Smooth muscle cell (in vitro differentiated cells): ENCODE data around the gene SLC36A2. TPM values are rescaled to one million over a fixed set of nuclear protein-coding genes. Genes with fewer than 3 reads are reported as not detected.

Experiments used
- DNase-seq: peaks from one replicate; lab custom pipeline; 2025; ENCODE audit not compliant: unreplicated experiment; lab: John Stamatoyannopoulos, UW
- H2AFZ ChIP-seq: fragments of 200-600 bp; sonication (generic); 2 replicates; pipeline ENCODE4 v1.6.0; 2016; ENCODE audit warnings: antibody characterized with exemption, low read depth, mild to moderate bottlenecking
- H3F3A ChIP-seq: fragments of 200-600 bp; sonication (generic); 2 replicates; pipeline ENCODE4 v1.6.0; 2017; ENCODE audit warnings: antibody characterized with exemption, low read depth
- H3K27ac ChIP-seq: fragments of 200-600 bp; sonication (generic); 2 replicates; pipeline ENCODE4 v1.5.1; 2016; ENCODE audit warnings: low read depth, mild to moderate bottlenecking
- H3K27me3 ChIP-seq: fragments of 200-600 bp; sonication (generic); 2 replicates; pipeline ENCODE4 v1.6.1; 2016; ENCODE audit warnings: low read depth, mild to moderate bottlenecking
- H3K36me3 ChIP-seq: fragments of 200-600 bp; sonication (generic); 2 replicates; pipeline ENCODE4 v1.5.1; 2016; ENCODE audit warnings: low read depth
- H3K4me1 ChIP-seq: fragments of 200-600 bp; sonication (generic); 2 replicates; pipeline ENCODE4 v1.5.1; 2016; ENCODE audit warnings: low read depth
- H3K4me2 ChIP-seq: fragments of 200-600 bp; sonication (generic); 2 replicates; pipeline ENCODE4 v1.6.0; 2016; ENCODE audit warnings: mild to moderate bottlenecking
- H3K4me3 ChIP-seq: fragments of 200-600 bp; sonication (generic); 2 replicates; pipeline ENCODE4 v1.5.1; 2016; ENCODE audit warnings: mild to moderate bottlenecking
- H3K79me2 ChIP-seq: fragments of 200-600 bp; sonication (generic); 2 replicates; pipeline ENCODE4 v1.6.0; 2016; ENCODE audit warnings: low read depth, mild to moderate bottlenecking
- H3K9ac ChIP-seq: fragments of 200-600 bp; sonication (generic); 2 replicates; pipeline ENCODE4 v1.6.0; 2016; ENCODE audit warnings: low read depth
- H3K9me3 ChIP-seq: fragments of 200-600 bp; sonication (generic); replicated peaks from 2 replicates; pipeline ENCODE4 v1.5.1; 2016; ENCODE audit warnings: low read depth
- H4K20me1 ChIP-seq: fragments of 200-600 bp; sonication (generic); 2 replicates; pipeline ENCODE4 v1.6.0; 2016; ENCODE audit warnings: low read depth
- CTCF ChIP-seq: fragments of 200-600 bp; sonication (generic); IDR thresholded peaks from 2 replicates; pipeline ENCODE4 v1.5.1; 2017; ENCODE audit warnings: borderline replicate concordance, mild to moderate bottlenecking, antibody characterized with exemption; ENCODE audit not compliant: insufficient read depth, poor library complexity, severe bottlenecking
- WGBS: methylation state at CpG from one replicate; pipeline ENCODE4 v1.1.7; 2016; ENCODE audit warnings: low lambda C conversion rate; 5-methylcytosine and 5-hydroxymethylcytosine counted together
- polyA plus RNA-seq: library from polyadenylated mRNA; unstranded; fragments of >200 nt; fragmentation: Nextera tagmentation; extraction: Ambion mirVana; gene quantifications from 2 replicates; pipeline ENCODE4 v1.2.1, GENCODE V29; 2016
- total RNA-seq: library from RNA; depleted of rRNA; stranded (reverse); fragments of >200 nt; gene quantifications from 2 replicates; pipeline ENCODE4 v1.2.3, GENCODE V29; 2014

SLC36A2 gene
- total RNA-seq (not detected in 2 replicates), polyA plus RNA-seq (not detected in 2 replicates)

GRCh38 chr5:151347369-151347768, at the start of gene SLC36A2:
Gene SLC36A2, minus strand, starts transcription at chr5:151347559. Its CDS starts 99 bp downstream, at chr5:151347460.
- Histone ChIP-seq H3K9ac (no peak within 1 kb of the TSS), H3K9me3 (no peaks in the 10 kb centered on the region), H3K27ac (no peak within 1 kb of the TSS), H3K4me2 (no peak within 1 kb of the TSS), H3K4me3 (no peak within 1 kb of the TSS), H2AFZ (no peak within 1 kb of the TSS), H3K79me2 (no peaks in the 10 kb centered on the region), H3K36me3 (no peaks in the 10 kb centered on the region), H3F3A (no peaks in the 10 kb centered on the region), H4K20me1 (no peaks in the 10 kb centered on the region), H3K27me3 (peaks cover 14% of the 10 kb centered on the region), H3K4me1 (peaks cover 21% of the 10 kb centered on the region)
- no peak for TF ChIP-seq CTCF
- no peak for DNase-seq
- WGBS: 90% methylated on average over 8 of the region's 8 CpGs

GRCh38 chr5:151388960-151389359, 41.6 kb upstream of the SLC36A2 start:
- no peaks in the 10 kb centered on the region for H4K20me1 ChIP-seq
- no peaks in the 10 kb centered on the region for H3K9me3 ChIP-seq
- H3K27me3 ChIP-seq: peaks cover 12% of the 10 kb centered on the region
- no peaks in the 10 kb centered on the region for H3K4me1 ChIP-seq
- H3K79me2 ChIP-seq: no peaks in the 10 kb centered on the region
- DNase-seq: no peak
- WGBS: 95% methylated on average over 2 of the region's 2 CpGs
- no peak overlapping the region for H2AFZ ChIP-seq
- TF ChIP-seq CTCF: no peak
- no peak overlapping the region for H3K9ac ChIP-seq
- H3K4me2 ChIP-seq: no peak overlapping the region
- no peak overlapping the region for H3K27ac ChIP-seq
- H3K36me3 ChIP-seq: no peaks in the 10 kb centered on the region
- H3K4me3 ChIP-seq: no peak overlapping the region
- no peaks in the 10 kb centered on the region for H3F3A ChIP-seq

- no peak overlapping the region for H3K4me2 ChIP-seq
- DNase-seq: no peak
- no peak for TF ChIP-seq CTCF
Measured at GRCh38 chr5:151384106-151384505, 36.7 kb upstream of the SLC36A2 start.

GRCh38 chr5:151383011-151383410, 35.7 kb upstream of the SLC36A2 start:
- no peak overlapping the region for H3K4me3 ChIP-seq
- no peak overlapping the region for H3K4me2 ChIP-seq
- H3K9me3 ChIP-seq: no peaks in the 10 kb centered on the region
- no peak overlapping the region for H3K27ac ChIP-seq
- no peaks in the 10 kb centered on the region for H3K36me3 ChIP-seq
- TF ChIP-seq CTCF: no peak
- no peak for DNase-seq
- no peaks in the 10 kb centered on the region for H3F3A ChIP-seq
- 63% methylated on average over 8 of the region's 8 CpGs for WGBS
- no peaks in the 10 kb centered on the region for H3K4me1 ChIP-seq
- no peaks in the 10 kb centered on the region for H3K79me2 ChIP-seq
- H2AFZ ChIP-seq: no peak overlapping the region
- peaks cover 12% of the 10 kb centered on the region for H3K27me3 ChIP-seq
- no peaks in the 10 kb centered on the region for H4K20me1 ChIP-seq
- H3K9ac ChIP-seq: no peak overlapping the region

More at GRCh38 chr5:151384106-151384505, 36.7 kb upstream of the SLC36A2 start:
- Histone ChIP-seq H2AFZ (no peak overlapping the region), H3K4me3 (no peak overlapping the region), H3K36me3 (no peaks in the 10 kb centered on the region), H3K9me3 (no peaks in the 10 kb centered on the region), H4K20me1 (no peaks in the 10 kb centered on the region), H3K27me3 (peaks cover 12% of the 10 kb centered on the region), H3K79me2 (no peaks in the 10 kb centered on the region), H3K27ac (no peak overlapping the region), H3K9ac (no peak overlapping the region), H3F3A (no peaks in the 10 kb centered on the region), H3K4me1 (no peaks in the 10 kb centered on the region)
- WGBS: 85% methylated on average over 2 of the region's 2 CpGs
